Measurements from ENCODE around the gene ZBP1. TPM values are rescaled to one million over a fixed set of nuclear protein-coding genes. Genes with fewer than 3 reads are reported as not detected.

The ZBP1 gene
- total RNA-seq, 1 donor from 2014 or later = 17.8 TPM

- TF ChIP-seq CTCF (IDR thresholded peaks at IDR 0.05) = no peak
Measured at GRCh38 chr20:57598491-57598890, 21.7 kb downstream of the ZBP1 start.

GRCh38 chr20:57598060-57598459 is 22.2 kb downstream of the ZBP1 start:
- Mint-ChIP-seq H3K27me3 (peaks cover 18% of the 10 kb centered on the region), H3K9me3 (no peaks in the 10 kb centered on the region), H3K27ac (no peak overlapping the region), H3K4me1 (peaks cover 25% of the 10 kb centered on the region), H3K36me3 (ENCODE audit: low read depth) (no peaks in the 10 kb centered on the region), H3K4me3 (no peak overlapping the region)
- ATAC-seq (ENCODE audit: low read depth) (no peak), DNase-seq (no peak)
- no peak for TF ChIP-seq CTCF (IDR thresholded peaks at IDR 0.05)
- ChIA-PET CTCF (interaction anchor here (0.8 to 4.1 kb wide), 6 partner anchors 21 to 582 kb away, joined by 3 to 60 read pairs (median 14); partner anchors contain the start of gene ZBP1), POLR2A (interaction anchor here (0.9 to 2.6 kb wide), 3 partner anchors 21 to 32 kb away, joined by 3 to 22 read pairs (median 5); partner anchors contain the start of gene ZBP1)
- intact Hi-C loops (cut with micrococcal nuclease) = no loop called here

More at GRCh38 chr20:57598491-57598890, 21.7 kb downstream of the ZBP1 start:
- H3K9me3 Mint-ChIP-seq = no peaks in the 10 kb centered on the region
- H3K4me3 Mint-ChIP-seq = no peak overlapping the region
- intact Hi-C loops (cut with micrococcal nuclease) = no loop called here
- peaks cover 16% of the 10 kb centered on the region for H3K27me3 Mint-ChIP-seq
- DNase-seq (no peak), ATAC-seq (ENCODE audit: low read depth) (no peak)
- no peak overlapping the region for H3K27ac Mint-ChIP-seq
- POLR2A ChIA-PET = interaction anchor here (0.9 to 1.8 kb wide), 3 partner anchors 21 to 31 kb away, joined by 3 to 9 read pairs (median 5); partner anchors contain the start of gene ZBP1
- H3K4me1 Mint-ChIP-seq = peaks cover 22% of the 10 kb centered on the region
- CTCF ChIA-PET = interaction anchor here (0.8 to 4.1 kb wide), 5 partner anchors 24 to 582 kb away, joined by 3 to 60 read pairs (median 8); no protein-coding TSS in a partner anchor
- H3K36me3 Mint-ChIP-seq (ENCODE audit: low read depth) = no peaks in the 10 kb centered on the region

- Mint-ChIP-seq H3K4me3 (peak overlapping the region; percentile 42), H3K9me3 (no peaks in the 10 kb centered on the region), H3K27me3 (peaks cover 18% of the 10 kb centered on the region), H3K27ac (no peak overlapping the region), H3K4me1 (peaks cover 25% of the 10 kb centered on the region), H3K36me3 (ENCODE audit: low read depth) (no peaks in the 10 kb centered on the region)
- peak; percentile 85 for ATAC-seq (ENCODE audit: low read depth)
- CTCF ChIA-PET = interaction anchor here (0.6 to 4.1 kb wide), 23 partner anchors 22 to 1047 kb away, joined by 3 to 60 read pairs (median 5); partner anchors contain the start of gene ZBP1
- DNase-seq = peak; percentile 82
- POLR2A ChIA-PET = interaction anchor here (1.1 to 2.6 kb wide), 5 partner anchors 22 to 102 kb away, joined by 3 to 22 read pairs (median 6); partner anchors contain the start of gene ZBP1
- TF ChIP-seq CTCF (IDR thresholded peaks at IDR 0.05) = peak; percentile 35
- intact Hi-C loops (cut with micrococcal nuclease) = loop anchor here (1.0 kb wide), 8 partner anchors 22 to 612 kb away; no protein-coding TSS in a partner anchor
Measured at GRCh38 chr20:57596998-57597939, 23.0 kb downstream of the ZBP1 start.

- CTCF ChIA-PET = interaction anchor here (0.8 to 4.1 kb wide), 23 partner anchors 9 to 1046 kb away, joined by 3 to 60 read pairs (median 4); partner anchors contain the start of gene ZBP1
- Mint-ChIP-seq H3K36me3 (ENCODE audit: low read depth) (no peaks in the 10 kb centered on the region), H3K4me3 (no peak overlapping the region), H3K27me3 (peaks cover 18% of the 10 kb centered on the region), H3K9me3 (no peaks in the 10 kb centered on the region), H3K4me1 (peaks cover 25% of the 10 kb centered on the region), H3K27ac (no peak overlapping the region)
- DNase-seq (no peak), ATAC-seq (ENCODE audit: low read depth) (no peak)
- POLR2A ChIA-PET = interaction anchor here (1.4 to 2.6 kb wide), 3 partner anchors 23 to 103 kb away, joined by 3 to 22 read pairs (median 7); partner anchors contain the start of gene ZBP1
- no peak for TF ChIP-seq CTCF (IDR thresholded peaks at IDR 0.05)
- intact Hi-C loops (cut with micrococcal nuclease) = loop anchor here (1.0 kb wide), 1 partner anchor 487 kb away; no protein-coding TSS in a partner anchor
Measured at GRCh38 chr20:57596358-57596757, 23.9 kb downstream of the ZBP1 start.

Measured in activated B cell treated with CpG ODN at 0.5 μM for 24 hours (primary cell).